Activated CD8-positive, alpha-beta memory T cell treated with anti-CD3 and anti-CD28 coated beads for 36 hours (primary cell): Measurements from ENCODE around the gene ZBTB34. TPM values are rescaled to one million over a fixed set of nuclear protein-coding genes. Genes with fewer than 3 reads are reported as not detected.
"Not testable (repeated sequence)": the region's sequence is repeated elsewhere in the genome, so short reads cannot be mapped to it uniquely, and the experiment has no call there.

Source experiments
- CTCF ChIA-PET: fragments of 350-600 bp; sonication (Branson Sonifier 250); formaldehyde crosslinking; loops from one replicate; lab custom pipeline; 2021; ENCODE audit warnings: antibody characterized with exemption; lab: Charles Lee
- POLR2A ChIA-PET: fragments of 350-600 bp; sonication (Branson Sonifier 250); formaldehyde crosslinking; loops from one replicate; lab custom pipeline; 2021; ENCODE audit warnings: antibody characterized with exemption; lab: Charles Lee
- total RNA-seq, 2 experiments: library from RNA; stranded (reverse); gene quantifications; one replicate each; pipeline ENCODE4 v1.2.3, GENCODE V29; 2021

Gene ZBTB34, protein sequence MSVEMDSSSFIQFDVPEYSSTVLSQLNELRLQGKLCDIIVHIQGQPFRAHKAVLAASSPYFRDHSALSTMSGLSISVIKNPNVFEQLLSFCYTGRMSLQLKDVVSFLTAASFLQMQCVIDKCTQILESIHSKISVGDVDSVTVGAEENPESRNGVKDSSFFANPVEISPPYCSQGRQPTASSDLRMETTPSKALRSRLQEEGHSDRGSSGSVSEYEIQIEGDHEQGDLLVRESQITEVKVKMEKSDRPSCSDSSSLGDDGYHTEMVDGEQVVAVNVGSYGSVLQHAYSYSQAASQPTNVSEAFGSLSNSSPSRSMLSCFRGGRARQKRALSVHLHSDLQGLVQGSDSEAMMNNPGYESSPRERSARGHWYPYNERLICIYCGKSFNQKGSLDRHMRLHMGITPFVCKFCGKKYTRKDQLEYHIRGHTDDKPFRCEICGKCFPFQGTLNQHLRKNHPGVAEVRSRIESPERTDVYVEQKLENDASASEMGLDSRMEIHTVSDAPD
- 1 to 10 TPM; 5.5 to 5.9 TPM for total RNA-seq

GRCh38 chr9:126860077-126860756 lies at the start of gene ZBTB34:
TSS of gene ZBTB34 (plus strand) at chr9:126860639. CDS start at chr9:126879400, 18,761 bp downstream.
- CTCF ChIA-PET: interaction anchor here (0.6 to 1.2 kb wide), 3 partner anchors 19 to 36 kb away, joined by 3 to 5 read pairs (median 3); no protein-coding TSS in a partner anchor
- POLR2A ChIA-PET: interaction anchor here (0.6 kb wide), 1 partner anchor 12 kb away, joined by 3 read pairs; no protein-coding TSS in a partner anchor

GRCh38 chr9:126813072-126813471 lies 47.4 kb upstream of the ZBTB34 start:
- ChIA-PET CTCF (no interaction called here), POLR2A (no interaction called here)

DNA sequence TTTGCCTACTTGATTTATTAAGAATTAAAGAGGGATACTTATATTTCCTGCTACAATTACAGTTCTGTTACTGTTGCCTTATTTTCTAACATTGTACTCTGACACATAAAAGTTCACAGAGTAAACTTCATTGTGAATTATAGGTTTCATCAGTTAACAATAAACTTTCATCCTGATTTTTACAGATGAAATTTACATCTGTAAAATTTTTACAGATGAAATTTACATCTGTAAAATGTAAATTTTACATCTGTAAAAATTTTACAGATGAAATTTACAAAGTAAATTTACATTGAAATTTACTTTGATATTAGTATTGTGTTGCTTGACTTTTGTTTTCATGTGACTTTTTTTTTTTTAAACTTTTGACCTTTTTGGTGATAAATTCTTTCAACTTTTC lies 46.3 kb upstream of the ZBTB34 start:
- ChIA-PET CTCF (no interaction called here), POLR2A (no interaction called here)

DNA sequence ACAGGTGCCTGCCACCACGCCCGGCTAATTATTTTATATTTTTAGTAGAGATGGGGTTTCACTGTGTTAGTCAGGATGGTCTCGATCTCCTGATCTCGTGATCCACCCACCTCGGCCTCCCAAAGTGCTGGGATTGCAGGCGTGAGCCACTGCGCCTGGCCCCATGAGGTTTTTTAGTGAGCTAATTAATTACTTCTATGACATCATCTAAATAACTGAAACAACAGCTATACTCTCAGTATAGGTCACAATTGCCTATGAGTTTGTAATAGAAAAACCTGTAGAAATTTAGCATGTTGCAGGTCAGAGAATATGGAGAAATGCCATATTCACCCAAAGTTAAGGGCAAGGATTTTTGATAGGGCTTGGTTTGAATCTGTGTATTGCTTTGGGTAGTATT lies 42.8 kb upstream of the ZBTB34 start:
- ChIA-PET CTCF (interaction anchor here (0.7 kb wide), 1 partner anchor 97 kb away, joined by 3 read pairs; no protein-coding TSS in a partner anchor), POLR2A (interaction anchor here (0.7 kb wide), 1 partner anchor 47 kb away, joined by 3 read pairs; no protein-coding TSS in a partner anchor)

DNA sequence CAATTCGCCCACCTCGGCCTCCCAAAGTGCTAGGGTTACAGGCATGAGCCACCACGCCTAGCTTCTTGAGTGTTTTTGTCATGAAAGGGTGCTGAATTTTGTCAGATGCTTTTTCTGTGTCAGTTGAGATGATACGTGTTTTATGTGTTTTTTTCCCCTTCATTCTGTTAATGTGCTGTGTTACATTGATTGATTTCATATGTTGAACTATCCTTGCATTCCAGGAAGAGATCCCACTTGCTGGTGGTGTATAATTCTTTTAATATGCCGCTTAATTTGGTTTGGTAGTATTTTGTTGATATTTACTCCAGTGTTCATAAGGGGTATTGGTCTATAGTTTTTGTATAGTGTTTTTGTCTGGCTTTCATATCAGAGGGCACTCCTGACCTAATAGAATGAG lies 42.0 kb upstream of the ZBTB34 start:
- ChIA-PET POLR2A (no interaction called here), CTCF (interaction anchor here (0.5 to 0.7 kb wide), 2 partner anchors 97 to 598 kb away, joined by 3 read pairs; no protein-coding TSS in a partner anchor)

DNA sequence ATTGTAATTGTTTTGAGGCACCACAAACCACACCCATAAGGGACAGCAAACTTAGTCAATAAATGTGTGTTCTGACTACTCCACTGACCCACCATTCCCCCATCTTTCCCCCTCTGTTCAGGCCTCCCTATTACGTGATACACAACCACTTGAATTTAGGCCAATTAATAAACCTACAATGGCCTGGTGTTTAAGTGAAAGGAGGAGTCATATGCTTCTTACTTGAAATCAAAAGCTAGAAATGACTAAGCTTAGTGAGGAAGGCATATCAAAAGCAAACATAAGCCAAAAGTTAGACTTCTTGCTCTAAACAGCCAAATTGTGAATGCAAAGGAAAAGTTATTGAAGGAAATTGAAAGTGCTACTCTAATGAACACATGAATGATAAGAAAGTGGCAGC lies 41.0 kb upstream of the ZBTB34 start:
- ChIA-PET POLR2A (no interaction called here), CTCF (interaction anchor here (1.4 kb wide), 1 partner anchor 95 kb away, joined by 3 read pairs; the partner anchor contains the start of gene RALGPS1)

DNA sequence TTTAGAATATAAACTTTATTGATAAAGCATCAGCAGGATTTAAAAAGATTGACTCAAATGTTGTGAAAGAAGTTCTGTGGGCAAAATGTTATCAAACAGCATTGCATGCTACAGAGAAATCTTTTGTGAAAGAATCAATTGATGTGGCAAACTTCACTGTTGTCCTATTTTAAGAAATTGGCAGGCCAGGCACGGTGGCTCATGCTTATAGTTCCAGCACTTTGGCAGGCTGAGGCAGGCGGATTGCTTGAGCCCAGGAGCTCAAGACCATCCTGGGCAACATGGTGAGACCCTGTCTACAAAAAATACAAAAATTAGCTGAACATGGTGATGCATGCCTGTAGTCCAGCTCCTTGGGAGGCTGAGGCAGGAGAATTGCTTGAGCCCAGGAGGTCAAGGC lies 38.2 kb upstream of the ZBTB34 start:
- ChIA-PET CTCF (no interaction called here), POLR2A (no interaction called here)

- ChIA-PET POLR2A (no interaction called here), CTCF (no interaction called here)
Observed at GRCh38 chr9:126822873-126823272, 37.6 kb upstream of the ZBTB34 start.

DNA sequence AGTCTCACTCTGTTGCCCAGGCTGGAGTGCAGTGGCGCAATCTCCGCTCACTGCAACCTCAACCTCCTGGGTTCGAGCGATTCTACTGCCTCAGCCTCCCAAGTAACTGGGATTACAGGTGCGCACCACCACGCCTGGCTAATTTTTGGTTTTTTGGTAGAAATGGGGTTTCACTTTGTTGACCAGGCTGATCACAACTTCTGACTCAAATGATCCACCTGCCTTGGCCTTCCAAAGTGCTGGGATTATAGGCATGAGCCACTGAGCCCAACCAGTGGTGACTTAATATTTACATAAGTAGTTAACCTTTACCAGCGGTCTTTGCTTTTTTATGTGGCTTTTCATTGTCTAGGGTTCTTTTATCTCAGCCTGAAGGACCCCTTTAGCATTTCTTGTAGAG lies 36.4 kb upstream of the ZBTB34 start:
- POLR2A ChIA-PET, CTCF ChIA-PET: not testable (repeated sequence)

DNA sequence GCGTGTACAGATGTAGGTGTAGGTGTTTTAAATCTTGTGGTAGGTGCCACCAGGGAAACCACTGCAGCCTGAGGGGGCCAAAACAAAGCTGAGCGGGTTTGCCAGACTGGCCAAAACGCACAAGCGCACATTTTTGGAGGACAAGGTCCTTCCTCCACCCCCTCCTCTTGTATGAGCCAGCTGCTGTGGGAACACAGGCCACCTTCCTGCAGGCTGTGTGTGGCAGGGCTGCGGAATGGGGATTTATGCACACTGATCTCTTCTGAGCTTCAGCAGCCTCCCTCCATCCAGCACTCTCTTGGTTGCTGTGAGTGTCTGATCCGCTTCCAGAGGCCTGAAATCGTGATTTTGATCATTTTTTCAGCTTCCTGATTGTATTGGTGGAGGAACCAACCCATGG lies 33.2 kb upstream of the ZBTB34 start:
- ChIA-PET CTCF (interaction anchor here (0.8 kb wide), 1 partner anchor 121 kb away, joined by 3 read pairs; no protein-coding TSS in a partner anchor), POLR2A (no interaction called here)

DNA sequence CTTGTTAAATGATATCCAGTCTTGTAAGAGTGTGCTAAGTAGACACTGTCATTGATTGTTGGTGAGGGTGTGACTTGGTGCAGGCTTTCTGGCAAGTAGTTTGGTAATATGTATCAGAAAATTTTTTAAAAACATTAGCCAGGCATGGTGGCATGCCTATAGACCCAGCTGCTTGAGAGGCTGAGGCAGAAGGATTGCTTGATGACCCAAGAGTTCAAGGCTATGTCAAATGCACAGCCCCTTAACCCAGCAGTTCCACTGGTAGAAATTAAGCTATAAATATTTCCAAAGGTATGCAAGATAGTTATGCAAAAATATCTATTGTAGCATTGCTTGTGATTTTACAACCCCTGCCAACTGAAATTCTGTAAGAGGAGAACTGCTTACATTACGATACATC lies 31.4 kb upstream of the ZBTB34 start:
- ChIA-PET POLR2A (no interaction called here), CTCF (no interaction called here)

GRCh38 chr9:126830827-126831226 lies 29.6 kb upstream of the ZBTB34 start:
- POLR2A ChIA-PET: interaction anchor here (0.7 kb wide), 1 partner anchor 1166 kb away, joined by 3 read pairs; no protein-coding TSS in a partner anchor
- CTCF ChIA-PET: no interaction called here

GRCh38 chr9:126832440-126832839 lies 28.0 kb upstream of the ZBTB34 start:
- CTCF ChIA-PET: interaction anchor here (1.1 kb wide), 1 partner anchor 11 kb away, joined by 3 read pairs; no protein-coding TSS in a partner anchor
- POLR2A ChIA-PET: no interaction called here

DNA sequence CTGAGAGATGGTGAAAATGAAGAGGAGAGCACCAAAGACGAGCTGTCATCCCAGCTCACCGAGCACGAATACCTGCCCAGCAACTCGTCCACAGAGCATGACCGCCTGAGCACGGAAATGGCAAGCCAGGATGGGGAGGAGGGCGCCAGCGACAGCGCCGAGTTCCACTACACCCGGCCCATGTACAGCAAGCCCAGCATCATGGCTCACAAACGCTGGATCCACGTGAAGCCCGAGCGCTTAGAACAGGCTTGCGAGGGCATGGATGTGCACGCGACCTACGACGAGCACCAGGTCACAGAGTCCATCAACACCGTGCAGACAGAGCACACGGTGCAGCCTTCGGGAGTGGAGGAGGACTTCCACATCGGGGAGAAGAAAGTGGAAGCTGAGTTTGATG lies 27.4 kb upstream of the ZBTB34 start:
- POLR2A ChIA-PET: no interaction called here
- CTCF ChIA-PET: no interaction called here

DNA sequence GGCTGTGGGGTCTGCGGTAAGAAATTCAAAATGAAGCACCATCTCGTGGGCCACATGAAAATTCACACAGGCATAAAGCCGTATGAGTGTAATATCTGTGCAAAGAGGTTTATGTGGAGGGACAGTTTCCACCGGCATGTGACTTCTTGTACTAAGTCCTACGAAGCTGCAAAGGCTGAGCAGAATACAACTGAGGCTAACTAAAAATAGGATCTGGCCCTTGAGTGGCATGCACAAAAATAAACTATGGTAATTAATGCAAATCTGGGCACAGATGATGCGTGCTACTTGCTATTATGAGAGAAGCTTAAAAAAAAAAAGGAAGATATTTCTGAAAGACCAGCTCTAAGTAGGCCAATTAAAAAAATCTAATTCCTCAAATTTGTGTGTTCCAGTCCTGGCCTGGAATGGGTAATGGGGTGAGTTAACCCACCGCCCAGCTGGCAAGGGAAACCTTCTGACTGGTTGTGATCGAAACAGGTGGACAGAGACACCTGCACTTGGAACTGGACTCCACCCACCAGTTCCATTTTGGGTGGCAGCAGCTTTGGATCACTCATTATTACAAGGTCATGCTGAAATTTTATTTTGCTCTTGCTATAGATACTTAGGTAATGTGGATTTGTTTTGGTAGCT lies 26.6 kb upstream of the ZBTB34 start:
- ChIA-PET POLR2A (interaction anchor here (1.1 kb wide), 1 partner anchor 8 kb away, joined by 4 read pairs; no protein-coding TSS in a partner anchor), CTCF (interaction anchor here (0.8 kb wide), 1 partner anchor 28 kb away, joined by 3 read pairs; no protein-coding TSS in a partner anchor)

DNA sequence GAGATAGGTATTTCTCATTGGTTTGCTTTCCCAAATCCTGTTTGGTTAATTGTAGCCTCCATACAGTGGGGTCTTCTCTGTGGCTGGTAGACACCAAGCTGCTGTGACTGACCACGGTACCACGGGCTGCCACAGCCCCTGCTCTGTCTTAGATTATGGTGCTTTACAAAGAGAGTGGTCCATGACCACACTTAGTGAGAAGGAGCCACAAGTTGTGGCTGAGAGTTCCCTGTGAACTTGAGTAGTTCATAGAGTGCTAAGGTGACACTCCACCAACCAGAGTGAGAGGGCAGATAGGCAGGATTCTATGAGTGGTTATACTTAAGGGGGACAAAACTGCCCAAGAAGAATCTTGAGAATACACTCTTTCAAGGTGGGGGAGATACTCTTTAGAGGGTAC lies 25.8 kb upstream of the ZBTB34 start:
- ChIA-PET CTCF (no interaction called here), POLR2A (interaction anchor here (1.1 kb wide), 1 partner anchor 9 kb away, joined by 4 read pairs; no protein-coding TSS in a partner anchor)

DNA sequence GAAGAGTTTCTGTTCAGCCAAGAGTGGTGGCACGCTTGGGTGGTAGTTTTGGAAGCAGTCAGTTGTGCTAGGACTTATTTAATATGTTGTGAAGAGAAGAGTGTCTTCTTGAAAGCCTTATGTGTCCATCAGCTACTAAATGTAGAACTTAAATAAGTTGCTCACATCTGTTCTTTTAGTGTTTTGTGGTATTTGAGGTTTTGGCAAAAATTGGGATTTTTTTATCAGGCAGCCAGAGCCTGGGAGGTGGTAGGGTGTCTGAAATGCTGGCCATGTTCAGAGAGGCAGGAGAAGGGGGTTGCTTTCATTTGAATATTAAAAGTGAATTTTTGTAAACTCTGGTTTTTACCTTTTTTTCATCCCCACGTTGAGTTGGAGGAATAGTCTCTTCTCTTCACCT lies 24.2 kb upstream of the ZBTB34 start:
- CTCF ChIA-PET: no interaction called here

DNA sequence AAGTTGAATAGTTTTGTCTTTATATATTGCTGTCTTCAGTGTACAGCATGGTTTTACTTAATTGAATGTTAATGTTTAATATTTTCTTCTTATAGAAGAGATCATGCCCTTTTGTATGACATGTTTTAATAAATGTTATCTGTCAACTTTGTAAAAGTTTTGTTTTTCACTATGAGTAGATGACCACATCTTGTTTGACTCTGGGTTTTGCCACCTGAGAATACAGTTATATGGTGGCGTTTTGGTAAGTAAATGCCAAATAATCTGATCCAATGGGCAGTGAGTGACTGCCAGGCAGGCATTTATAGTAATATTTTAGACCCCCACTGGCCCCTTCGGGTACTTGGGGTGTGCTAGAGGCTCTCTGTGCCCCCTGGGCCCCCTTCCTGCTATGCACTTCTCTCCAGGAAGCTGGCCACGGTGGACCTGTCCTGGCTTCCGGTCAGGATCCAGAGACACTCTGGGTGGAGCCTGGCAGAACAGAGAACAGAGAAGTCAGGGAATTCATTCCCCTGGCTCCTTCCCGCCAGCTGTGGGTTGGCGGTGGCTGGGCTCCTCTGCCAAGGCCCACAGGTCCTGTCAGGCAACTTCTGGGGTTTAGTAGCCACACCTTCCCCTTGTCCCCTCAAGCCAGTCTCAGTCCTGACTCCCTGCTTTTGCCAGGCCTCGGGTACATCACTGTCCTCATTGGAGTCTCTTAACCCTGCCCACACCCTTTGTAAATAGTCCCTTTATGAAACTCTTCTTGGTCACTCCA lies 22.2 kb upstream of the ZBTB34 start:
- POLR2A ChIA-PET: no interaction called here
- CTCF ChIA-PET: no interaction called here

More for the DNA sequence above, 24.2 kb upstream of the ZBTB34 start:
- POLR2A ChIA-PET: no interaction called here
